ENCODE data around the gene NFATC2.

NFATC2 gene

DNA sequence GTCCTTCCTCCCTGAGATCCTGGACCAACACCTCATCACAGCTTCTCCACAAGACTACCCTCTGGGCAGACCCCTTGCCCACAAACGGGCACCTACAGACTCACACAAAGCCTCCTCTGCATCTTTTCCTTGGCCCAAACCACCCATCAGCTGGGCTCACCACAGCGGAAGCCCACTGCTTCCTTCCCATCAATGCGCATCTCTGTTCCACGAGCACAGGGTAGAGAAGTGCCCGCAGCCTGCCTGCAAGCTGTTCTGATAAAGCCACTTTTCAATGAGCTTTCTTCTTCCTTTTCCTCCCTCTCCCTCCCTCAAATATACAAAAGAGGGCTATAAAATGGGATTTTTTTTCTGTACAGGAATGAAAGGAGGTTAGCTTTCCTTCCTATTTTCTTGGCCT lies 111.2 kb downstream of the NFATC2 start:
- Histone ChIP-seq H3K4me3 (ENCODE audit: low read depth, low read length) (no peak overlapping the region), H3K36me3 (no peaks in the 10 kb centered on the region)

DNA sequence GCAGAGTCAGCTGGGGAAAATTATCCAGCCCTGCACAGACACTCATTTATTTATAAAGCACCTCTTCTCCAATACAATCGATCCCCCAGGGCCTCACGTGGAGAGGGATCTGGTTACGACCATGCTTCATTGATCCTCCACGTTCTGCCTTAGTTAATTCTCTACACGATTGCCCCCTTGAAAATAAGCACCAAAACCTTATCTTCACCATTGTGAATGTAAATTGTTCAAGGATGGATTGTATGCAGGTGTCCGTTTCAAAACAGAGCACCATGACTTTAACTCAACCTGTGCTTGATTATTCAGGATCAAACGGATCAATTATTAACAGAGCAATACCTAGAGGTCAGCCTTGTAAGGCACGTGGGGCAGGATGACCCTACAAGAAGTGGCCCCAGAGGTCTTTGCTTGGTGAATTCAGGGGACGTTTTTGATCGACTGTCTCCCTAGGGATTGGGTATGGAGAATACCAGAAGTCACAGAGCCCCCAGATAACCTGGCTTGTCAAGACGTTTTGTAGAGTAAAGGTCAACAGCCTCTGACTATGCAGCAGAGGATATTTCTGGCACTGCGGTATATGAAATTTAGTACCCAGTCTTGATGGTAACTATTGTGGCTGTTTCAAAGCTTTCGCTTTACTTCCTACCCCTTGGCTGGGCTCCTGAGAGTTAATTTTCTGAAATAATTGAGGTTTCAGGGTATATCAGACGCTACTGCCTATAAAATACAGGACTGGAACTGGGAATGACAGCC lies 112.1 kb downstream of the NFATC2 start:
- TF ChIP-seq, protein P1, sequence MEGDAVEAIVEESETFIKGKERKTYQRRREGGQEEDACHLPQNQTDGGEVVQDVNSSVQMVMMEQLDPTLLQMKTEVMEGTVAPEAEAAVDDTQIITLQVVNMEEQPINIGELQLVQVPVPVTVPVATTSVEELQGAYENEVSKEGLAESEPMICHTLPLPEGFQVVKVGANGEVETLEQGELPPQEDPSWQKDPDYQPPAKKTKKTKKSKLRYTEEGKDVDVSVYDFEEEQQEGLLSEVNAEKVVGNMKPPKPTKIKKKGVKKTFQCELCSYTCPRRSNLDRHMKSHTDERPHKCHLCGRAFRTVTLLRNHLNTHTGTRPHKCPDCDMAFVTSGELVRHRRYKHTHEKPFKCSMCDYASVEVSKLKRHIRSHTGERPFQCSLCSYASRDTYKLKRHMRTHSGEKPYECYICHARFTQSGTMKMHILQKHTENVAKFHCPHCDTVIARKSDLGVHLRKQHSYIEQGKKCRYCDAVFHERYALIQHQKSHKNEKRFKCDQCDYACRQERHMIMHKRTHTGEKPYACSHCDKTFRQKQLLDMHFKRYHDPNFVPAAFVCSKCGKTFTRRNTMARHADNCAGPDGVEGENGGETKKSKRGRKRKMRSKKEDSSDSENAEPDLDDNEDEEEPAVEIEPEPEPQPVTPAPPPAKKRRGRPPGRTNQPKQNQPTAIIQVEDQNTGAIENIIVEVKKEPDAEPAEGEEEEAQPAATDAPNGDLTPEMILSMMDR (IDR thresholded peaks at IDR 0.05; ENCODE audit: low read depth, low read length) = no peak
- no peak for DNase-seq
- H3K4me3 ChIP-seq (ENCODE audit: low read depth, low read length) = no peak overlapping the region

More for the DNA sequence above, 111.2 kb downstream of the NFATC2 start:
- TF ChIP-seq, protein P1 (IDR thresholded peaks at IDR 0.05; ENCODE audit: low read depth, low read length) = no peak
- Histone ChIP-seq H3K9me3 (ENCODE audit: severe bottlenecking) (no peaks in the 10 kb centered on the region), H3K27ac (no peak overlapping the region), H3K27me3 (ENCODE audit: insufficient read depth, low read depth, severe bottlenecking) (peaks cover 95% of the 10 kb centered on the region)
- no peak for DNase-seq

DNA sequence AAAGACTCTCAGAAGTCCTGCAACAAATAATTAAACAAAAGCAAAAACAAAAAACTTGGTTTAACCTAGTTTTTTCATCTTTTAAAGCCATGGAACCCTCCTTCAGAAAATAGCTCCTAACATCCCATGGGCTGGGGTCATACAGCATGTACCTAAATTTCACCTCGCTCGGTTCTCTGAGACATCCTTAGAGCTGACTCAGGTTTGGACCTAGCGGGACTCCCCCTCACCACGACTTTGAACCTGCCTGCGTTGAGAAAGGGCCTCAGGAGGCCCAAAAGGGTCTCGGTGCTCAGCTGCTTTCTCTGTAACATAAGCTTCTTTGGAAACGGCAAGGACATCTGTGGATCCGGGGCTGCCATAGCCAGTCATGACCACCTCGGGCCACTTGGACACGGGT lies 112.8 kb downstream of the NFATC2 start:
- H3K9me3 ChIP-seq (ENCODE audit: severe bottlenecking) = no peaks in the 10 kb centered on the region
- H3K27ac ChIP-seq = no peak overlapping the region
- TF ChIP-seq, protein P1 (IDR thresholded peaks at IDR 0.05; ENCODE audit: low read depth, low read length) = no peak
- H3K4me3 ChIP-seq (ENCODE audit: low read depth, low read length) = no peak overlapping the region
- no peaks in the 10 kb centered on the region for H3K36me3 ChIP-seq
- no peak for DNase-seq
- H3K27me3 ChIP-seq (ENCODE audit: insufficient read depth, low read depth, severe bottlenecking) = peaks cover 97% of the 10 kb centered on the region

More for the DNA sequence above, 112.1 kb downstream of the NFATC2 start:
- peaks cover 96% of the 10 kb centered on the region for H3K27me3 ChIP-seq (ENCODE audit: insufficient read depth, low read depth, severe bottlenecking)
- no peak overlapping the region for H3K27ac ChIP-seq
- H3K36me3 ChIP-seq = no peaks in the 10 kb centered on the region
- no peaks in the 10 kb centered on the region for H3K9me3 ChIP-seq (ENCODE audit: severe bottlenecking)

DNA sequence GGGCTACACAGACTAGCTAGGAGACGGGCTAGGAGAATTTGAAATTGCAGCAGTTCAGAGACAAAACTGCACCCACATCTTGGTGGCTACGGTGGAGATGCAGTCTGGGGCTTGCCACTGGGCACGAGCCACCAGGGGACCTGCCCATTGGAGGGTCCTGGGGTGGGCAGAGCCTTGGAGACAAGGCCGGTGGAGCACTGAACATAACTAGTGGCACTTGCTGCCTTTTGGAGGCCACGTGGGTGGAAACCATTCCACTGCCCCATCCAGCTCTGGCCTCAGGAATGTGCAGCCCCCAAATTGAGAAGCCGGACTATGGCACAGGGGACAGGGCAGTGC lies 113.4 kb downstream of the NFATC2 start:
- H3K4me3 ChIP-seq (ENCODE audit: low read depth, low read length) = no peak overlapping the region
- TF ChIP-seq, protein P1 (IDR thresholded peaks at IDR 0.05; ENCODE audit: low read depth, low read length) = no peak
- DNase-seq = no peak
- no peak overlapping the region for H3K27ac ChIP-seq
- no peaks in the 10 kb centered on the region for H3K36me3 ChIP-seq
- peaks cover 98% of the 10 kb centered on the region for H3K27me3 ChIP-seq (ENCODE audit: insufficient read depth, low read depth, severe bottlenecking)
- H3K9me3 ChIP-seq (ENCODE audit: severe bottlenecking) = no peaks in the 10 kb centered on the region

DNA sequence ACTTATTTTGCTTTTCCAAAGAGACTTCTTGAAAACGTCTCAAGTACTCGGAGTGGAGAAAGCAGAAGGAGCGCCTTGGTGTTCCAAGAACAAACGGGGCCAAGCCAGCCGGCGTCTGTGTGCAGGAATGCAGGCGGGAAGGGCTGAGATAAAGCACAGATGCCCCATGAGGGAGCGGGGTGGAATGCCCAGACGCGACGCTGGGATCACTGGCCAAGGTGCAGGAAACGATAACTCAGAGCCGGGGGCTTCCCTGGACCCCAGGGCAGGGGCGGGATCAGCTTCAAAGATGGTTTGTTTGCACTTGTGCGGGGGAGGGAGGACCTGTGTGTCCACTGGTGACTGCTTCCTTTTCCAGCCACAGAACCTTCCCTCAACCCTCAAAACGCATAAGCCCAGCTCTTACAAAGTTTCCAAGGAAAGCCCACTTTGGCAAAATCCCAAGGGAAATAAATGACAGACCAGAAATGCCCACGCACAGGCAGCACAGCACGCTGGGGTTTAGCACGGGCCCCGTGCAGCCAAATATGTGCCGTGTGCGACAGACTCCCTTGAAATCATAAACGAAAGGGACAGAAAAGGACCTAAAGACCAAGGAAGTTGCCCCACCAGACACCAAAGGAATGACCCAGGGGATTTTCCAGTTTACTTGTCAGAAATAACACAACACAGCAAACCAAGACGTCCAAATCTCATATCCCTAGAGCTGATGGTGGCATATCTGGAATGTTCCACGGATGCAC lies 113.9 kb downstream of the NFATC2 start:
- Histone ChIP-seq H3K27me3 (ENCODE audit: insufficient read depth, low read depth, severe bottlenecking) (peaks cover 98% of the 10 kb centered on the region), H3K36me3 (no peaks in the 10 kb centered on the region), H3K4me3 (ENCODE audit: low read depth, low read length) (no peak overlapping the region), H3K9me3 (ENCODE audit: severe bottlenecking) (no peaks in the 10 kb centered on the region), H3K27ac (no peak overlapping the region)
- TF ChIP-seq, protein P1 (IDR thresholded peaks at IDR 0.05; ENCODE audit: low read depth, low read length) = no peak
- no peak for DNase-seq
